SIG-M5 treated with dmso at 0.1 percent for 504 hours (cell line): ENCODE results near the gene HTD2.

Experiments
- DNase-seq: peaks from one replicate; lab custom pipeline; 2025; ENCODE audit not compliant: unreplicated experiment; lab: John Stamatoyannopoulos, UW

HTD2 gene

GRCh38 chr3:58355179-58355578 lies 48.9 kb downstream of the HTD2 start:
- peak; percentile 85 for DNase-seq

GRCh38 chr3:58356054-58356453 lies 49.7 kb downstream of the HTD2 start:
- no peak for DNase-seq

- no peak for DNase-seq
Observed at GRCh38 chr3:58357402-58357801, 51.1 kb downstream of the HTD2 start.

- DNase-seq, result no peak
Observed at GRCh38 chr3:58358092-58358491, 51.8 kb downstream of the HTD2 start.

- no peak for DNase-seq
Observed at GRCh38 chr3:58358808-58359207, 52.5 kb downstream of the HTD2 start.

GRCh38 chr3:58359621-58360020 lies 53.3 kb downstream of the HTD2 start:
- DNase-seq, result no peak

- DNase-seq, result no peak
Observed at GRCh38 chr3:58361866-58362265, 55.5 kb downstream of the HTD2 start.

GRCh38 chr3:58366699-58367098 lies 60.4 kb downstream of the HTD2 start:
- no peak for DNase-seq

- no peak for DNase-seq
Observed at GRCh38 chr3:58369038-58369437, 62.7 kb downstream of the HTD2 start.
